Kidney (tissue), 14 donors: ENCODE results near the gene LYPLA2. TPM values are rescaled to one million over a fixed set of nuclear protein-coding genes. Genes with fewer than 3 reads are reported as not detected.
A peak's percentile ranks its signal among the peaks of the same experiment; 100 is the strongest.
"Not testable (repeated sequence)": the region's sequence is repeated elsewhere in the genome, so short reads cannot be mapped to it uniquely, and the experiment has no call there.

Experiments used
- DNase-seq, 5 donors: peaks; one replicate each; pipeline ENCODE4 v3.0.0-alpha.2; 2013 to 2020
- FAIRE-seq: peaks from 2 replicates; lab custom pipeline; 2012; peaks lifted over from hg19 to GRCh38; lab: Jason Lieb, UNC
- H3K27ac ChIP-seq, 2 donors: one replicate each; pipeline ENCODE4 v1.7.0; 2013; ENCODE audit warnings: low read depth in 2 of 2, low read length in 2 of 2, inconsistent platforms in 1 of 2
- H3K27me3 ChIP-seq: one replicate; pipeline ENCODE4 v1.7.1; 2013; ENCODE audit warnings: low read length, inconsistent platforms; ENCODE audit not compliant: control insufficient read depth, insufficient read depth
- H3K36me3 ChIP-seq, 3 donors: one replicate each; pipeline versions ENCODE4 v1.7.0 to v1.7.1; 2013; ENCODE audit warnings: low read length in 3 of 3, control low read depth in 1 of 3, inconsistent platforms in 1 of 3; ENCODE audit not compliant: insufficient read depth in 3 of 3, control insufficient read depth in 2 of 3
- H3K4me1 ChIP-seq, 3 donors: one replicate each; pipeline versions ENCODE4 v1.7.0 to v1.7.1; 2013; ENCODE audit warnings: low read length in 3 of 3, inconsistent platforms in 1 of 3, low read depth in 1 of 3; ENCODE audit not compliant: control insufficient read depth in 2 of 3, insufficient read depth in 2 of 3
- H3K4me3 ChIP-seq, 3 donors: one replicate each; pipeline versions ENCODE4 v1.7.0 to v1.8.1; 2013; ENCODE audit warnings: low read length in 3 of 3, control low read depth in 1 of 3, inconsistent platforms in 1 of 3
- H3K9ac ChIP-seq, 3 donors: one replicate each; pipeline versions ENCODE4 v1.7.0 to v1.7.1; 2013; ENCODE audit warnings: low read length in 3 of 3, control low read depth in 1 of 3, inconsistent platforms in 1 of 3
- H3K9me3 ChIP-seq, 3 donors: one replicate each; pipeline versions ENCODE4 v1.7.0 to v1.7.1; 2013; ENCODE audit warnings: low read length in 3 of 3, control low read depth in 1 of 3, inconsistent platforms in 1 of 3; ENCODE audit not compliant: control insufficient read depth in 2 of 3, insufficient read depth in 1 of 3
- intact Hi-C: fragments of 100-400 bp; cut with DNase I; formaldehyde crosslinking; loops from one replicate; pipeline ENCODE4 v1.11.1; 2022
- polyA plus RNA-seq: library from polyadenylated mRNA; stranded (reverse); fragments of 350-450 nt; fragmentation: Illumina TruSeq; extraction: RNeasy Lipid Tissue Mini Kit (QIAGEN cat#74804); gene quantifications from one replicate; pipeline ENCODE4 v1.2.3, GENCODE V29; 2014; ENCODE audit warnings: low read depth, low replicate concordance; ENCODE audit not compliant: insufficient read depth
- total RNA-seq: library from RNA; stranded (reverse); fragmentation: NEBNext Ultra II Directional; extraction: Animal tissue kit (Norgen Biotek cat#: 25700); gene quantifications from one replicate; pipeline ENCODE4 v1.2.1, GENCODE V29; 2021
- TF ChIP-seq, protein P1 (sequence below): IDR thresholded peaks from 3 replicates; pipeline ENCODE4 v1.5.1; 2012; ENCODE audit warnings: mild to moderate bottlenecking, moderate library complexity, borderline replicate concordance; ENCODE audit not compliant: insufficient read depth; ENCODE audit errors: extremely low read depth
- donor health status: control.
- donor health status: control.
- donor health status: control.
- donor health status: control.
- donor health status: control.
- donor health status: DM: yes; HTN: yes; CAD: no.
- donor health status: Normal renal cell carcinoma (clear cell type).

LYPLA2 gene
- total and polyA plus RNA-seq, 2 donors from 2014 or later = 71.3 to 133 TPM

DNA sequence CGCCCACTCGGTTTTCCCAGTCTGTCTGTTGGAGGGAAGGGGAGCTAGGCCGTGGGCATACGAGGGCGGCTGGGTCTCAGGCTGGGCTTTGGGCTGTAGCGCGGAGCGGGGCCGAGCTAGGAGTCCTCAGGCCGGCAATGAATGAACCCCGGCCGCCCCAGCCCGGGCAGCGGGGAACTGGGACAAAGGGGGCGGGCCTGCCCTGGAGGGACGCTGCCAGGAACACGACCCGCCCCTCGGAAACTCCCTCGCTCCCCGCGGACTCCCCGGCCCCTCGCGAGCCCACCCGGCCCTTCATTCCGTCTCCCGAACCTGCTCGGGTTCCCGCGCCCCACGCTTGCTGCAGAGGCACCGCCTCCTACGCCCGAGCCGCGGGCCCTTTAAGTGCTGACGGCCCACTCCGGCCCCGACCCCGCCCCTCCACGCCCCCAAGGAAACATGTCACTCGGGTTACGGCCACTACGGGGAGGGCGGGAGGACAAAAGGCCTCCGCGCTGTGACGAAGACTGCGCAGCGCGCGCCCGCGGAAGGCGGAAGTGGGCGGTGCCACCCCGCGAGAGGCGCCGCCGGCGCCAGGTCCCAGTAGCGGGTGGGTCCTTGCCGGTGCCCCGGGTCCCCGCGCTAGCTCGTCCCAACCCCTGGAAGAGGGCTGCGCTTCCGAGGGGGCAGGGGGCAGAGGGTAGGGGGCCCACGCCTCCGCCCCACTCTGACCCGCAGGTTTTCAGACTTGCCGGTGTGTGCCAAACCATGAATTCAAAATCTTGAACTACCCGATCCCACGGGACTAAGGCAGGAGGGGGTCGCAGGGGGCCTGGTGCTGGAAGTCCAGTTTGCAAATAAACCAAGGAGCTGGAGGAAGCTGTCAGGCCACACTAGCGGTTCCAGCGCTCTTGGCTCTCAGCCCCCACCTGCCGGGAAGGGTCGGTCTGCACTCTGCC, 9.7 kb downstream of the LYPLA2 start, which contains the start of gene GALE:
GALE (minus strand) TSS at position 355 of the 938 bp plus-strand sequence. CDS start 1,747 bp downstream, outside the sequence.
- Histone ChIP-seq H3K9me3 (no peaks in the 10 kb centered on the region), H3K27ac (peak within 1 kb of the TSS; percentile 95 to 96), H3K4me3 (peak within 1 kb of the TSS; percentile 72 to 87 (median 76)), H3K27me3 (no peaks in the 10 kb centered on the region), H3K9ac (peak within 1 kb of the TSS; percentile 41 to 87 (median 84)), H3K4me1 (peaks cover 0 to 25% (median 14%) of the 10 kb centered on the region in 3 donors), H3K36me3 (peaks cover 0 to 14% (median 3%) of the 10 kb centered on the region in 3 donors)
- DNase-seq = peak; percentile 96 to 99 (median 98)
- intact Hi-C loops = no loop called here
- FAIRE-seq = no peak
- TF ChIP-seq, protein P1, sequence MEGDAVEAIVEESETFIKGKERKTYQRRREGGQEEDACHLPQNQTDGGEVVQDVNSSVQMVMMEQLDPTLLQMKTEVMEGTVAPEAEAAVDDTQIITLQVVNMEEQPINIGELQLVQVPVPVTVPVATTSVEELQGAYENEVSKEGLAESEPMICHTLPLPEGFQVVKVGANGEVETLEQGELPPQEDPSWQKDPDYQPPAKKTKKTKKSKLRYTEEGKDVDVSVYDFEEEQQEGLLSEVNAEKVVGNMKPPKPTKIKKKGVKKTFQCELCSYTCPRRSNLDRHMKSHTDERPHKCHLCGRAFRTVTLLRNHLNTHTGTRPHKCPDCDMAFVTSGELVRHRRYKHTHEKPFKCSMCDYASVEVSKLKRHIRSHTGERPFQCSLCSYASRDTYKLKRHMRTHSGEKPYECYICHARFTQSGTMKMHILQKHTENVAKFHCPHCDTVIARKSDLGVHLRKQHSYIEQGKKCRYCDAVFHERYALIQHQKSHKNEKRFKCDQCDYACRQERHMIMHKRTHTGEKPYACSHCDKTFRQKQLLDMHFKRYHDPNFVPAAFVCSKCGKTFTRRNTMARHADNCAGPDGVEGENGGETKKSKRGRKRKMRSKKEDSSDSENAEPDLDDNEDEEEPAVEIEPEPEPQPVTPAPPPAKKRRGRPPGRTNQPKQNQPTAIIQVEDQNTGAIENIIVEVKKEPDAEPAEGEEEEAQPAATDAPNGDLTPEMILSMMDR = no peak

DNA sequence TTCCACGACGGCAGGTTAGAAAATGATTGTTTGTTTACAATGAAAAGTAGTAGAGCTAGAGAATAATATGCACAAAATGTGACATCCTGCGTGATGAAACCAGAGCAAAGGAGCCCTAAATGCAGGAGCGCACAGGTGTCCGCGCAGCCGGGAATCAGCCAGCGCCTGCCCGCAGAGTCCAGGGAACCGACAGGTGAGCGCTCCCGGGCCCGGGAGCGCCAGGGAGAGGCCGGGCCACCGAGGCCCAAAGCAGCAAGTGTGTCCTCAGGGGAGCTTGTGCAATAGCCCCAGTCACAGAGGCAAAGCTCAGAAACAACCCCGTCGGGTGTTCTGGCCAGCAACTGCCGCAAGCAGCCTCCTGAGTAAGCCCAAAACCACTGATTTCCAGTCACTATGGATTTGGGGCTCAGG, 10.4 kb downstream of the LYPLA2 start:
- Histone ChIP-seq H3K36me3 (peaks cover 0 to 14% (median 3%) of the 10 kb centered on the region in 3 donors), H3K9me3 (no peaks in the 10 kb centered on the region), H3K4me3 (peak overlapping the region; percentile 72 to 87 (median 75)), H3K27me3 (no peaks in the 10 kb centered on the region), H3K27ac (peak overlapping the region; percentile 95 to 96), H3K9ac (peak overlapping the region; percentile 32 to 87 (median 84)), H3K4me1 (peaks cover 0 to 25% (median 14%) of the 10 kb centered on the region in 3 donors)
- TF ChIP-seq, protein P1 = no peak
- intact Hi-C loops = no loop called here
- DNase-seq = no peak
- no peak for FAIRE-seq

DNA sequence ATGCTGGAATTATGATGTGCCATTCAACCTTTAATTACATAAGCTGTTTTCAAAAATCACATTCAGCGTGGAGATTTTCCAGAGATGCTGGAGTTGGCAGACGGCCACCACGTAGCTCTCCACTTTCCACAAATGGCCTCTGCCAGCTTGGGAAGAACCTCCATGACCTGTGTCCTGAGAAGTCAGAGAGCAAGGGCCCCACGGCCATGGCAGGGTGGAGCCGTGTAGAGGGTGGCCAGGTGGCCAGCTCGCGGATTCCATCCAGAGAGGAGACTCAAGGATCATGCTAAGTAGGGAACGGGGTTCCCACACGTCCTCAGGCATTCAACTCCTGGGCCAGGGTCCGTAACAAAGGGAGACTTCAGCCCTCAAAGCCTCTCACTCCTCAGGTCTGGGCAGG, 10.9 kb downstream of the LYPLA2 start:
- Histone ChIP-seq H3K27me3 (no peaks in the 10 kb centered on the region), H3K9ac (peak overlapping the region in 1 of 3 donors; percentile 84), H3K27ac (peak overlapping the region in 1 of 2 donors; percentile 96), H3K9me3 (no peaks in the 10 kb centered on the region), H3K4me1 (peaks cover 0 to 25% (median 14%) of the 10 kb centered on the region in 3 donors), H3K4me3 (peak overlapping the region in 1 of 3 donors; percentile 87), H3K36me3 (peaks cover 0 to 12% (median 4%) of the 10 kb centered on the region in 3 donors)
- intact Hi-C loops = no loop called here
- DNase-seq = no peak
- no peak for FAIRE-seq
- TF ChIP-seq, protein P1 = no peak

DNA sequence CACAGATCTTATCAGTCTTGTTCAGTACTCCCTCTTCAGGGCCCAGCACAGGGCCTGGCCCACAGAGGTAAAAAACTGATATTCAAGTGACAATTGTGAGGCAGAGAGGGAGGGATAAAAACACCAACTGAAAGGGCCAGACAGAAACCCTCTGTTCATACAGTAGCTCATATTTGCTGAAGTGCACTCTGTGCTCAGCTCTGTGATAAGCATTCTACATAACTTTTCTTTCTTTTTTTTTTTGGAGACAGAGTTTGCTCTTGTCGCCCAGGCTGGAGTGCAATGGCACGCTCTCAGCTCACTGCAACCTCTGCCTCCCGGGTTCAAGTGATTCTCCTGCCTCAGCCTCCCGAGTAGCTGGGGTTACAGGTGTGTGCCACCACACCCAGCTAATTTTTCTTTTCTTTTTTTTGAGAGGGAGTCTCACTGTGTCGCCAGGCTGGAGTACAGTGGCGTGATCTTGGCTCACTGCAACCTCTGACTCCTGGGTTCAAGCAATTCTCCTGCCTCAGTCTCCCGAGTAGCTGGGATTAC, 11.9 kb downstream of the LYPLA2 start:
- FAIRE-seq, DNase-seq, H3K27ac ChIP-seq, H3K27me3 ChIP-seq, H3K9me3 ChIP-seq, H3K9ac ChIP-seq, H3K4me3 ChIP-seq, intact Hi-C loops: not testable (repeated sequence)
- H3K4me1 ChIP-seq = peaks cover 0 to 22% (median 14%) of the 10 kb centered on the region in 3 donors
- peaks cover 0 to 21% (median 12%) of the 10 kb centered on the region in 3 donors for H3K36me3 ChIP-seq
